Thymus (tissue), 11 donors: ENCODE data around the gene EPHB3. TPM values are rescaled to one million over a fixed set of nuclear protein-coding genes. Genes with fewer than 3 reads are reported as not detected.

ENCODE experiments used
- DNase-seq, 9 donors: peaks; one replicate each; pipeline ENCODE4 v3.0.0-alpha.2; 2013; ENCODE audit warnings: low spot score in 9 of 9, low read depth in 6 of 9, missing footprints in 1 of 9
- H3K27ac ChIP-seq, 2 donors: one replicate each; pipeline ENCODE4 v1.5.1; 2013; ENCODE audit warnings: control low read depth in 1 of 2, low read depth in 1 of 2, low read length in 1 of 2, mild to moderate bottlenecking in 1 of 2, moderate library complexity in 1 of 2
- H3K27me3 ChIP-seq, 2 donors: one replicate each; pipeline ENCODE4 v1.5.1; 2013; ENCODE audit warnings: low read length in 1 of 2; ENCODE audit not compliant: control insufficient read depth in 2 of 2, insufficient read depth in 1 of 2
- H3K36me3 ChIP-seq, 2 donors: one replicate each; pipeline ENCODE4 v1.5.1; 2013; ENCODE audit warnings: low read length in 1 of 2, mild to moderate bottlenecking in 1 of 2, moderate library complexity in 1 of 2; ENCODE audit not compliant: control insufficient read depth in 2 of 2, insufficient read depth in 2 of 2
- H3K4me1 ChIP-seq, 2 donors: one replicate each; pipeline ENCODE4 v1.5.1; 2013; ENCODE audit warnings: low read length in 2 of 2; ENCODE audit not compliant: control insufficient read depth in 2 of 2, insufficient read depth in 2 of 2
- H3K4me3 ChIP-seq, 2 donors: one replicate each; pipeline ENCODE4 v1.5.1; 2013; ENCODE audit warnings: low read length in 2 of 2, control low read depth in 1 of 2, mild to moderate bottlenecking in 1 of 2
- H3K9me3 ChIP-seq, 2 donors: one replicate each; pipeline ENCODE4 v1.5.1; 2013; ENCODE audit warnings: low read length in 1 of 2, mild to moderate bottlenecking in 1 of 2; ENCODE audit not compliant: control insufficient read depth in 2 of 2, insufficient read depth in 1 of 2
- WGBS: extraction: QIAGEN DNeasy Blood & Tissue Kit; methylation state at CpG from one replicate; pipeline ENCODE4 v1.1.7; 2013; 5-methylcytosine and 5-hydroxymethylcytosine counted together
- polyA plus RNA-seq: library from polyadenylated mRNA; stranded (reverse); fragments of 200-250 nt; gene quantifications from one replicate; pipeline ENCODE4 v1.2.3, GENCODE V29; 2013
- total RNA-seq: library from RNA; stranded (reverse); fragments of 120-200 nt; gene quantifications from one replicate; pipeline ENCODE4 v1.2.4, GENCODE V29; 2013
- donor health status: healthy.

The EPHB3 gene
- total and polyA plus RNA-seq, 2 donors = 1.1 to 1.3 TPM

GRCh38 chr3:184592371-184593219 is 31.0 kb downstream of the EPHB3 start:
- 96% methylated on average over 17 of the region's 17 CpGs for WGBS
- peaks cover 0 to 6% of the 10 kb centered on the region in 2 donors for H3K27me3 ChIP-seq
- no peak overlapping the region for H3K4me3 ChIP-seq
- H3K27ac ChIP-seq = no peak overlapping the region
- DNase-seq = no peak
- H3K9me3 ChIP-seq = no peaks in the 10 kb centered on the region
- peaks cover 0 to 8% of the 10 kb centered on the region in 2 donors for H3K4me1 ChIP-seq
- H3K36me3 ChIP-seq = no peaks in the 10 kb centered on the region

- Histone ChIP-seq H3K4me1 (peaks cover 0 to 8% of the 10 kb centered on the region in 2 donors), H3K36me3 (no peaks in the 10 kb centered on the region), H3K9me3 (no peaks in the 10 kb centered on the region), H3K27me3 (peaks cover 0 to 4% of the 10 kb centered on the region in 2 donors), H3K27ac (no peak overlapping the region), H3K4me3 (no peak overlapping the region)
- 96% methylated on average over 7 of the region's 7 CpGs for WGBS
- DNase-seq = no peak
Measured at GRCh38 chr3:184593220-184593927, 31.8 kb downstream of the EPHB3 start.

GRCh38 chr3:184593928-184594303 is 32.3 kb downstream of the EPHB3 start:
- DNase-seq = no peak
- Histone ChIP-seq H3K36me3 (no peaks in the 10 kb centered on the region), H3K4me1 (peaks cover 0 to 8% of the 10 kb centered on the region in 2 donors), H3K9me3 (no peaks in the 10 kb centered on the region), H3K27ac (no peak overlapping the region), H3K4me3 (no peak overlapping the region), H3K27me3 (peaks cover 2 to 3% of the 10 kb centered on the region in 2 donors)
- WGBS = 97% methylated on average over 10 of the region's 10 CpGs

- WGBS = 92% methylated on average over 12 of the region's 12 CpGs
- H3K4me3 ChIP-seq = no peak overlapping the region
- peaks cover 3 to 7% of the 10 kb centered on the region in 2 donors for H3K27me3 ChIP-seq
- no peaks in the 10 kb centered on the region for H3K36me3 ChIP-seq
- H3K9me3 ChIP-seq = no peaks in the 10 kb centered on the region
- H3K27ac ChIP-seq = no peak overlapping the region
- peaks cover 0 to 8% of the 10 kb centered on the region in 2 donors for H3K4me1 ChIP-seq
- DNase-seq = no peak
Measured at GRCh38 chr3:184594371-184595001, 32.9 kb downstream of the EPHB3 start.

- no peak overlapping the region for H3K4me3 ChIP-seq
- no peaks in the 10 kb centered on the region for H3K9me3 ChIP-seq
- H3K27ac ChIP-seq = no peak overlapping the region
- no peak for DNase-seq
- H3K4me1 ChIP-seq = peaks cover 0 to 8% of the 10 kb centered on the region in 2 donors
- H3K27me3 ChIP-seq = peaks cover 11 to 19% of the 10 kb centered on the region in 2 donors
- WGBS = 89% methylated on average over 8 of the region's 8 CpGs
- no peaks in the 10 kb centered on the region for H3K36me3 ChIP-seq
Measured at GRCh38 chr3:184595726-184596125, 34.1 kb downstream of the EPHB3 start.

- WGBS = 97% methylated on average over 5 of the region's 5 CpGs
- Histone ChIP-seq H3K36me3 (no peaks in the 10 kb centered on the region), H3K4me3 (no peak overlapping the region), H3K9me3 (no peaks in the 10 kb centered on the region), H3K27ac (no peak overlapping the region), H3K4me1 (peaks cover 0 to 12% of the 10 kb centered on the region in 2 donors), H3K27me3 (peaks cover 16 to 24% of the 10 kb centered on the region in 2 donors)
- DNase-seq = no peak
Measured at GRCh38 chr3:184596233-184596632, 34.6 kb downstream of the EPHB3 start.

- Histone ChIP-seq H3K27me3 (peaks cover 20 to 32% of the 10 kb centered on the region in 2 donors), H3K4me3 (no peak overlapping the region), H3K9me3 (no peaks in the 10 kb centered on the region), H3K4me1 (peaks cover 0 to 15% of the 10 kb centered on the region in 2 donors), H3K36me3 (no peaks in the 10 kb centered on the region), H3K27ac (no peak overlapping the region)
- no peak for DNase-seq
- WGBS = 97% methylated on average over 6 of the region's 6 CpGs
Measured at GRCh38 chr3:184596886-184597575, 35.4 kb downstream of the EPHB3 start.

- DNase-seq = no peak
- WGBS = 92% methylated on average over 20 of the region's 20 CpGs
- Histone ChIP-seq H3K9me3 (no peaks in the 10 kb centered on the region), H3K4me1 (peaks cover 0 to 21% of the 10 kb centered on the region in 2 donors), H3K27me3 (peaks cover 26 to 40% of the 10 kb centered on the region in 2 donors), H3K27ac (no peak overlapping the region), H3K4me3 (no peak overlapping the region), H3K36me3 (no peaks in the 10 kb centered on the region)
Measured at GRCh38 chr3:184597829-184598573, 36.4 kb downstream of the EPHB3 start.
